Stimulated activated CD4-positive, alpha-beta T cell treated with anti-CD3 and anti-CD28 coated beads, Interleukin-4, amount 100 ng/mL, for 48 hours (primary cell): ENCODE data around the gene RBM4B.
"Not testable (repeated sequence)": the region's sequence is repeated elsewhere in the genome, so short reads cannot be mapped to it uniquely, and the experiment has no call there.

Experiments
- DNase-seq, 2 donors: peaks; one replicate each; pipeline ENCODE4 v3.0.0-alpha.2; 2020; ENCODE audit warnings: low read depth in 2 of 2

Gene RBM4B

GRCh38 chr11:66677599-66678375 is at the start of gene RBM4B:
TSS of gene RBM4B (minus strand) at chr11:66677887. CDS start at chr11:66677079, 808 bp downstream.
- peak; percentile 96 for DNase-seq

GRCh38 chr11:66725647-66726046 is 48.0 kb upstream of the RBM4B start:
- DNase-seq = no peak

DNA sequence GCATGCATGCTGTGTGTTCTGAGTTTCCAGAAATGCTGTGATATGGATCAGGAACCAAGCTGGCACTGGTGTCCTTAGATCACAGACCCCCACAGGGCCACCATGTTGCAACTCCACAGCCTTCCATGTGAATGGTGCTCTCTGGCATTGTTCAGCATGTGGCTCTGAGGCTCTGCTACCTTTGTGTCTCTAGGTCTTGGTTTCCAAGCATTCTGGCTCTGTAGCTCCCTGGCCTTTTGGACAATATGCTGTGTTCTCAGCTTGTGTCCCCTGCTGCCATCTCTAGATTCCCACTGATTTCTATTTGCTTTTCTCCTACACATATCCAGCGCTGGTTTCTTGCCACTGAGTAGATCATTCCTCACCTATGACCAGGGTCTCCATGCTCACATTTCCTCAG is 47.4 kb upstream of the RBM4B start:
- no peak for DNase-seq

- DNase-seq = not testable (repeated sequence)
Observed at GRCh38 chr11:66724167-66724566, 46.5 kb upstream of the RBM4B start.

DNA sequence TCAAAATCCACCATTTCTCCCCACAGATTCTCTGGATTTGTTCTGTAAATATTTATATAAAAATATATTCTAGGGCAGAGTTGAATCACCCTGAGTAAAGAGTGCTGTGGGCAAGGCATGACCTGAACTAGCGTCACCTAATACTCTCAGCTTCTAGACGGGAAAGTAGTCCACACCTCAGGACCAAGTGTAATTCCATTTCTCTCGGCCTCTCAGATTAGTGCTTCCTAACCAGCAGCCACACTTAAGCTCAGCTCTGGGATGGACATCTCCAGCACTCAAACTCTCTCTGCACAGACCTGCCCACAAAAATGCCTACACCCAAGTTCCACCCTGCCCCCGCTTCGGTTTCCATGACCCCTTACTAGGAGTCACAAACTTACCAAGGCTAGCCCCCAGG is 46.0 kb upstream of the RBM4B start:
- no peak for DNase-seq

GRCh38 chr11:66722745-66723651 is 45.3 kb upstream of the RBM4B start:
- DNase-seq = no peak

DNA sequence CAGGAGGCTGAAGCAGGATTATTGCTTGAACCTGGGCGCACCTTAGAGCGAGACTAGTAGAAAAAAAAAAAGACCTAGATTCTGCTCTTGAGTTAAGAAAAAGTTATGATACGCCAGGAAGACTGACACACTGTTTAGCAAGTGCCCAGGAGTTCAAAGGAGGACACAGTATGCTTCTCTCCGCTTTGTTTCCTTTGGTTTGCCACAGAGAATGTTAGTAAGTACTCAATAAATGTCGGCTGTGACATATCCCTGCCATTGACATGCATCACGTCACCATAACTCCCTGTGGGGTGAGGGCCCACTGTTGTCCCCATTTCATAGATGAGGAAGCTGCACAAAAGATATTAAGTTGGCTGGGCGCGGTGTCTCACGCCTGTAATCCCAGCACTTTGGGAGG is 44.3 kb upstream of the RBM4B start:
- DNase-seq = no peak

- no peak for DNase-seq
Observed at GRCh38 chr11:66720899-66721470, 43.3 kb upstream of the RBM4B start.

DNA sequence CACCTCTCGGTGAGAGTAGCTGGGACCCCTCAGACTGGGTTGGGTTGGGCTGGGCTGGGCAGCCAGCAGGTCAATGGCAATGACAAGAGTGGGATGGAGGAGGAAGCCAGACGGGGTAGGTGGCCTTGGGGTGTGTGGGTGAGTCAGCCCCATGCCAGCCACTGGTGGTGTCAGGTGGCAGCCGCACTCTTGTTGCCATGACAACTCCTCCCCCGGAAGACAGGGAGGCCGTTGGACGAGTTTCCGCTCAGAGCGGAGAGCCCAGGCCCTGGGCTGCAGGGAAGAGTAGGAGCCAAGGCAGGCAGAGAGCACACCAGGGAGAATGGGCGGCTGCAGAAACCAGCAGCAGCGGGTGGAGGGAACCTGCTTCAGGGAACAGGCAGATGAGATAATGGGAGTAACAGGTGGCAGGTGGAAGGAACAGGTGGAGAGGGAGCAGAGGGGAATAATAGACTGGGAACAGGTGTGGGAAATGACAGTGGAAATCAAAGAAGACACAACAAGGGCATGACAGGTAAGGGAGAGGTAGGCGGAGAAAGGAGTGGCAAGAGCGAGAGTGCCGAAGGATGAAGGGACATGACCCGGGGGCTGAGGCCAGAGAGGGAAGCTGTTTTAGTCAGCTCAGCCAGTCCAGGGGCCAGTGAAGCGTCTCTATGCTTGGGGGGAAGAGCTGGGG is 42.7 kb upstream of the RBM4B start:
- DNase-seq = peak; percentile 21 to 47

DNA sequence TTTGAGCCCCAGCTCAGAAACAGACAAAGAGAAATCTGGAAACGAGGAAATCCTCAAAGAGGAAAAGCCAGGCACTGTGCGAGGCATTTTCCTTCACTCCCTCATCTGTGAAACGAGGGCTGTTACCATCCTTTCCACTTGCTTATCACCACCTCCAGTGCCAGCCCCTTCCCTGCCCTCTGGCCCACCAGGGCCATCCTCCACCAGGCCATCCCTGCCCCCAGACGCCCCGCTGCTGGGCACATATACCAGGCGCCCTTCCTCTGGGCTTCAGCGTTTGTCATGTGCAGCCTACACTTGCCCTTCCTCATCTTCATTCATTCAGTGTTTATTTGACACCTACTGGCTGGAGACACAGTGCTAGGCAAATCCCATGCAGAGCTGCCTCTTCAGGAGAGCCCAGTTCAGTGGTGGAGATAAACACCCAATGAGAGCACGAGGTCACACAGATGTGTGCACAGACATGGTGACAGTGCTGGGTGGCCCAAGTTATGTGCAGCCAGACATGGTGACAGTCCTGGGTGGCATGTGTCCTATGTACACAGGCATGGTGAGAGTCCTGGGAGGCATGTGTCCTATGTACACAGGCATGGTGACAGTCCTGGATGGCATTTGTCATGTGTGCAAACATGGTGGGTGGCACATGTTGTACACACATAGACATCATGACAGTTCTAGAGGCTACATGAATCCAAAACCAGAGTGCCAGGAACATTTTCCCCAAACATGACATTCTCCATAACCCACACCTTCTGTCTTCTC is 41.6 kb upstream of the RBM4B start:
- DNase-seq = no peak

DNA sequence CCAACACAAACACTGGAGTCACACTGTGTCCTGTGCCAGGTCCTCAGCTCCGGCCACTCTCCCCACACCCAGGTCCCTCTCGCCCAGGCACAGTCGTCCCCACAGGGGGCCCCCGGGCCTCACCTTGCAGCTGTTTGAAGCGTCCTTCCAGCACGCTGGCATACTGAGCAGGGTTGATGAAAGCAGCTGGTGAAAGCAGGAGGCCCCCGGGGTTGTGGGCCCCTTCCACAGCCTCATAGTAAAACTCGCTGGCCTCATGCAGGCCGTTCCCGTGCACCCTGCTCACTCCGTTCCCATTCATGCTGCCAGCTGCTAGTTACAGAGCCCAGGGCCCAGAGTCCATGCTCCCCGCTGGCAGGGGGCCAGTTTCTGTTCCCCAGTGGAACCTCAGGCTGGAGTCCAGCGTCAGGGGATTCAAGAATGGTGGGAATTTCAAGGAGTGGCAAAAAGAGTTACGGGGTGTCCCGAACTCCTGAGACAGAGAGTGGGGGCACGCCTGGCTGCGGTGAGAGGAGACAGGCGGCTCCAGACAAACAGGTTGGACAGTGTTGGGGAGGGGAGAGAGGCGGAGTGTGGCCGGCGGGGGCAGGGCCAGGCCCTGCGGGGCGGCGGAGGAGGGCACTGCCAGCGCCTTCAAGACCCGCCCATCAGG is 40.8 kb upstream of the RBM4B start:
- DNase-seq = no peak

DNA sequence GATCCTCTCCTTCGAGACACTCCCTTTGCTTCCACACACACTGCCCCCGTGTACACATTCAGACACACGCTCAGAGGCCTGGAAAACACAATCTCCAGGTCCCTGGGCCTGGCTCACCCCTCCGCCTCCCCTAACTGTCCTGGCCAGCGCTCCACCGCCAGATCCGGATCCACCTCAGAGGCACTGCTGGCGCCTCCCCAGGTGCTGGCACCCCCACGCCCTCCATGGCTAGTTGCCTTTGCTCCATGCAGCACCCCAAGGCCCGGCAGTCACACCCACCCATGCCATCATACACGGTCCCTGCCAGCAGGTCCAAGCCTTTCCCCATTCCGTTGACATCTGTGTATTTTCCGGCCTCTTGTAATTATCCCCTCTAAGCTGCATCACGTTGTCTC is 40.2 kb upstream of the RBM4B start:
- no peak for DNase-seq

GRCh38 chr11:66716996-66717395 is 39.3 kb upstream of the RBM4B start:
- DNase-seq = no peak

DNA sequence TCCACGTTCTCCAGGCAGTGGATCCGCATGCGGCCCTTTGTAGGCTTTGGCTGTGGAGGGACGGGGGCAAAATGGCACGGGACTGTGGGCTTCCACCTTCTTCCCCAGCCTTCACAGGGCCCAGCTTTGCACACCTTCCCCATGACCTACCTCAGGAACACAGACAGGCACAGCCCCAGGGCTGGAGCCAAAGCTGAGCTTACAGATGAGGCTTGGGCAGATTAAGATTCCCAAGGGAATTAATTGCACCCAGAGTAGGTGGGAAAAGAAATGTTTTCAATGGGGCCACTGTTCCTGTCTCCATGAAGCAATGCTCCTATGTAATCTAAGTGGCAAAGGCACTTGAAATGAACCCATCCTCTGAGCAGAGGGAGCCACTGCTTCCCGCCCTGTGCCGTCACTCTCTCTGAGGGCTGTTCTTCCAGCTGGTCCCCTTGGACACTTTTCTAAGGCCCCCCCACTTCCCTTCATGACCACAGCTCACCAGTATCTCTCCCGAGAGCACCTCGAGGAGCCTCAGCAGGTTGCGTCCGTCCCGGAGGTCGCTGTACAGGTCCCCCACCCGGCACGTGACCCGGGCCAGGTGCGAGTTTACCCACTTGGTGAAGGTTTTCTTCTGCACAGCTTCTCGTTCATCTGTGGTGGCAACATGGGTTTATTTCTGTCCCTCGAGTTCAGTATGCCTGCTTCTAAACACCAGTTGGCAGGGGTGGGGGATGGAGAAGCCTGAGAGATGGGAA is 37.8 kb upstream of the RBM4B start:
- DNase-seq = no peak

- DNase-seq = no peak
Observed at GRCh38 chr11:66713746-66714480, 36.2 kb upstream of the RBM4B start.

DNA sequence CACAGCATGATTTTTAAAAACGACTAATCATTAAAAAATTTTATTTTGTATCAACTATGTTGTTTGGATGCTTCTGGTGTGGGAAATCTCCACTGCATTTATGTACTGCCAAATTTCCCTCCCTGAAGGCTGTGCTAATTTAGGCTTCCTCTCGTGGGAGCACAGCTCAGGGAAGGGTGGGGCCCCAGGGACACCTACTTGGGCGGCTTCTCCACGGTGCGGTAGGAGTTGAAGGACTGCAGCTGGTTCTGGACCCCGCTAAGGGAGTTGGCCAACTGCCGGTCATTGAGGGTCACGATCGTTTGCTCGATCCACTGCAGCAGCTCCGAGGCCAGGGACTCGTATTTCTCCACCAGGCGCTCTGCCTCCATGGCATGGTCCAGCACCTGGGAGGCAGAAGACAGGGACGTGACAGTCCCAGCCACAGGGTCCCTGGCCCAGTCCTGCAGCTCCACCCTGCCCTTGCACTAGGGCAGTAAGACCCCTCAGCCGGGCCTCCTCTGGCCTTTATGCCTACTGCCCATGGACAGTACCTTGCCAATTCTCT is 32.8 kb upstream of the RBM4B start:
- no peak for DNase-seq

DNA sequence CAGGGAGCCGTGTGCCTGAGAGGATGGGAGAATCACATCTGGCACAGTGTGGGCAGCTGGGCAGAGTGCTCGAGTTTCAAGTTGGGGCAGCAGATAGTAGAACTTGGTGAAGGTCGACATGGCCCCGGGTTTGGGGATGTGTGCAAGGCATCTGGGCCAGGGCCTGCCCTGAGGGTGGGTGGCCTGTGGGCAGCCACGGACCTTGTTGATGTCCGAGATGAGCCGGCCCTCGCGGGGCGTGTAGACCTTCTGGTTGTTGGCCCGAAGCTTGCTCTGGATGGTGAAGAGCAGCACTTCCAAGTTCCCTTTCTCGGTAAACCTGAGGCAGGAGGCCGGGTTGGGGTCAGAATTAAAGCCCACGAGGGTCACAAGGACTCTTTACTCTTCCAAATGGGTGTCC is 31.0 kb upstream of the RBM4B start:
- no peak for DNase-seq

DNA sequence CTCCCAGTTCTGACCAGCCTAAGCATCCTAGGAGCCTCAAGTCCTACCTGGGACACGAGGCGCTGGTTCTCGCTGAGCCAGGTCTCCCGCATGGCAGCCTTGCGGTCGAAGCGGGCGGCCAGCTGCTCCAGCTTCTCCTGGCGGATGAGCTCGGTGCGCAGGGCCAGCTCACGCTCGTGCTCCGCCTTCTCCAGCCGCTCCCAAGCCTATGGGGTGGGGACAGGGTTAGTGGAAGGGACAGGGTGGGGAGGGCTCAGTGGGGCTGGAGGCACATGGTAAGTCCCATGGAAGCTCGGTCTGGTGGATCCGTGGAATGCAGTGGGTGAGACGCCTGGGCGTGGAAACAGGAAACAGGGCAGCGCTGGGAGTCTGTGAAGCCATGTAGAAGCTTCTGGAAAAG is 30.4 kb upstream of the RBM4B start:
- no peak for DNase-seq

DNA sequence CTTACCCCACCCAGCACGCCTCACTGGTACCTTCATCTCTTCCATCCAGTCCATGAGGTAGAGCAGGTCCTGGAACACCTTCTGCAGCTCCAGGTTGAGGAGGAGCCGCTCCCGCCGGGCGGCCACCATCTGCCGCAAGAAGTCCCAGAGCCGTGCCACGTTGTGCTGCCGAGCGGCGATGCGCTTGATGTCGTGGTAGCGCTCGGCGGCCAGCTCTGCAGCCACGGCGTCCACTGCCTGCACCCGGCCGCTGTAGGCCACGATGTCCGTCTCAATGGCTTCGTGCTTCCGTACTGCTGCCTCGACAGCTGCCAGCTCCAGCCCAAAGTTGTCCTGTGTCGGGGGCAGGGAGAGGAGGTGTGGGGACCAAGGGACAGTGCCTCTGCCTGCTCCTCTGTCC is 29.8 kb upstream of the RBM4B start:
- no peak for DNase-seq
